ENCODE results near the gene DCHS2.

Gene DCHS2

GRCh38 chr4:154349829-154350228 is 141.8 kb downstream of the DCHS2 start:
- Histone ChIP-seq H3K36me3 (no peaks in the 10 kb centered on the region), H3K4me1 (no peaks in the 10 kb centered on the region), H3K4me3 (no peak overlapping the region), H3K27me3 (no peaks in the 10 kb centered on the region), H3K27ac (no peak overlapping the region), H3K9me3 (no peaks in the 10 kb centered on the region)
- no peak for TF ChIP-seq CTCF (IDR thresholded peaks at IDR 0.05)
- DNase-seq = no peak
- intact Hi-C loops (cut with DNase I; ENCODE audit: low total_unique reads) = no loop called here

GRCh38 chr4:154348657-154349056 is 142.9 kb downstream of the DCHS2 start:
- Histone ChIP-seq H3K27me3 (peaks cover 0 to 2% of the 10 kb centered on the region in 2 donors), H3K9me3 (peaks cover 0 to under 1% (median 0%) of the 10 kb centered on the region in 3 donors), H3K4me1 (no peaks in the 10 kb centered on the region), H3K36me3 (no peaks in the 10 kb centered on the region), H3K4me3 (no peak overlapping the region), H3K27ac (no peak overlapping the region)
- intact Hi-C loops (cut with DNase I; ENCODE audit: low total_unique reads) = no loop called here
- no peak for DNase-seq
- TF ChIP-seq CTCF (IDR thresholded peaks at IDR 0.05) = no peak

- TF ChIP-seq CTCF (IDR thresholded peaks at IDR 0.05) = no peak
- intact Hi-C loops (cut with DNase I; ENCODE audit: low total_unique reads) = no loop called here
- no peaks in the 10 kb centered on the region for H3K36me3 ChIP-seq
- H3K4me3 ChIP-seq = no peak overlapping the region
- H3K9me3 ChIP-seq = peaks cover 0 to 7% (median 0%) of the 10 kb centered on the region in 3 donors
- H3K4me1 ChIP-seq = no peaks in the 10 kb centered on the region
- no peak for DNase-seq
- H3K27ac ChIP-seq = no peak overlapping the region
- H3K27me3 ChIP-seq = peaks cover 0 to 2% of the 10 kb centered on the region in 2 donors
Observed at GRCh38 chr4:154345359-154345758, 146.2 kb downstream of the DCHS2 start.

- intact Hi-C loops (cut with DNase I; ENCODE audit: low total_unique reads) = no loop called here
- no peak for TF ChIP-seq CTCF (IDR thresholded peaks at IDR 0.05)
- Histone ChIP-seq H3K4me1 (no peaks in the 10 kb centered on the region), H3K4me3 (no peak overlapping the region), H3K9me3 (peaks cover 0 to 7% (median 0%) of the 10 kb centered on the region in 3 donors), H3K27me3 (peaks cover 0 to 2% of the 10 kb centered on the region in 2 donors), H3K27ac (no peak overlapping the region), H3K36me3 (no peaks in the 10 kb centered on the region)
- DNase-seq = no peak
Observed at GRCh38 chr4:154344686-154345085, 146.9 kb downstream of the DCHS2 start.

- Histone ChIP-seq H3K4me1 (no peaks in the 10 kb centered on the region), H3K4me3 (no peak overlapping the region), H3K36me3 (no peaks in the 10 kb centered on the region), H3K27me3 (peaks cover 0 to 2% of the 10 kb centered on the region in 2 donors), H3K9me3 (peaks cover 0 to 7% (median 0%) of the 10 kb centered on the region in 3 donors), H3K27ac (no peak overlapping the region)
- TF ChIP-seq CTCF (IDR thresholded peaks at IDR 0.05) = no peak
- intact Hi-C loops (cut with DNase I; ENCODE audit: low total_unique reads) = no loop called here
- no peak for DNase-seq
Observed at GRCh38 chr4:154343651-154344050, 147.9 kb downstream of the DCHS2 start.

GRCh38 chr4:154341448-154341847 is 150.2 kb downstream of the DCHS2 start:
- peaks cover 0 to 2% of the 10 kb centered on the region in 2 donors for H3K27me3 ChIP-seq
- H3K9me3 ChIP-seq = peaks cover 0 to 7% (median 0%) of the 10 kb centered on the region in 3 donors
- intact Hi-C loops (cut with DNase I; ENCODE audit: low total_unique reads) = no loop called here
- no peaks in the 10 kb centered on the region for H3K4me1 ChIP-seq
- no peak for DNase-seq
- no peak for TF ChIP-seq CTCF (IDR thresholded peaks at IDR 0.05)
- no peak overlapping the region for H3K27ac ChIP-seq
- no peak overlapping the region for H3K4me3 ChIP-seq
- H3K36me3 ChIP-seq = no peaks in the 10 kb centered on the region
